ENCODE measurements around the gene SCNN1A.

Gene SCNN1A

DNA sequence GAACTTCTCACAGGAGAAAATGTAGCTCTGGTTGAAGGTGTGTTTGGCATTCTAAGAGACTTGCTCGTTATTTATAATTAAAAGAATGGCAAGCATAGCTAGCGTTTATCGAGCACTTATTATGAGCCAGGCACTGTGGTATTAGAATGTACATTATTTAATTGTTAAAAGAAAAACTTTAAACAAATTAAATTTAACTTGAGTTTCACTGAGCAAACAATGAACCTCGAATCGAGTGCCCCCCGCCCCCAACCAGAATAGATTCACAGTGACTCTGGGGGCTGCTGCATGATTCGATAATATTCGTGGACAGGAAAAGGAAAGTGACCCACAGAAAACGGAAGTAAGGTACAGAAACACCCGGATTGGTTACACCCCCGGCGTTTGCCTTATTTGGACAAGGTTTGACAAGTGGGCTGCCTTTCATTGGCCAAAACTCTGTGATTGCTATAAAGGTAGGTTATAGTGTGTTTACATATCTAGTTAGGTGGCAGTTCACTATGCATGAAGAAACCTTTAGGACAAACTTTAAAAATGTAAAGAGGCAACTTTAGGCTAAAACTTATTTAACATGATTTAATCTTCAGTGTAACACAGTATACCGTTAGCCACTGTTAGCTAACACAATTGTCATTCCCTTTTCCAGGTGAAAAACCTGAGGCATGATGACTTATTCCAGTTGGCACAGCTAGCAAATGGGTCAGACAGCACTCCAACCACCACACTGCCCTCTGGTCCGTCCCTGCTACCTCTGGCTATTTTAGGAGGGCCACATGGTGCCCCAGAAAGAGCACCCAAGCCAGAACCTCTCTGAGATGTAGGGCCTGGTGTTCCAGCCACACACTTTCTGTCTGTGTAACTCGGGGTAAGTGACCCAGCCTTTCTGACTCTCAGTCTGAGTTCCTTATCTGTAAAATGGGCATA is 7.1 kb downstream of the SCNN1A start:
- DNase-seq = no peak

DNA sequence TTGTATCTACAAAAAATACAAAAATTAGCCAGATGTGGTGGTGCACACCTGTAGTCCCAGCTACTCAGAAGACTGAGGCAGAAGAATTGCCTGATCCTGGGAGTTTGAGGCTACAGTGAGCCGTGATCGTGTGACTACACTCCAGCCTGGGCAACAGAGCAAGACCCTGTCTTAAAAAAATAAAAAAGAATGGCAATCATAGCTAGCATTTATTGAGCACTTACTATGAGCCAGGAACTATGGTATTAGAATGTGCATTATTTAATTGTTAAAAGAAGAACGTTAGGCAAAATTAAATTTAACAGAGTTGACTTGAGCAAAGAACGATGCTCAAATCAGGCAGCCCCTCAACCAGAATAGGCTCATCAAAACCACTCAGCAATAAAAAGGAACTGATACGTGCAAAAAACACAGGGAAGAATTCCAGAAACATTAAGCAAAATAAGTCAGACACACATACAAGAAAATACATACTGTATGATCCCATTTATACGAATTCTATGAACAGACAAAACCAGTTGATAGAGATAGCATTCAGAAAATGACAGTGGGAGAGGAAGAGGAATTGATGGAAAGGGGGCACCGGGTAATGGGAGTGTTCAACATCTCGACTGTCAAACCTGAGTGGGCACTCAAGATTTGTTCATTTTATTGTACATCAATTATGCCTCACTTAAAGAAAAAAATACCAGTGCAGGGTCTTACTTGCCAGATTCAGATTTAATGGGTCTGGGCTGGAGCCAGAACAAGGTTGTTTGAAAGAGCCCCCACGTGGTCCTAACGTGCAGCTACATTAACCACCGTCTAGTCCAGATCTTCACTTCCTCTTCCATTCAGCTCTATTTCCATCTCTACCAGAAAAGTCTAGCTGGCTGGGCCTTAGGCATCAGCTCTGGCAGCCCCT is 8.0 kb downstream of the SCNN1A start:
- DNase-seq = peak; percentile 49

- DNase-seq = no peak
Measured at GRCh38 chr12:6364044-6364374, 11.4 kb downstream of the SCNN1A start.

DNA sequence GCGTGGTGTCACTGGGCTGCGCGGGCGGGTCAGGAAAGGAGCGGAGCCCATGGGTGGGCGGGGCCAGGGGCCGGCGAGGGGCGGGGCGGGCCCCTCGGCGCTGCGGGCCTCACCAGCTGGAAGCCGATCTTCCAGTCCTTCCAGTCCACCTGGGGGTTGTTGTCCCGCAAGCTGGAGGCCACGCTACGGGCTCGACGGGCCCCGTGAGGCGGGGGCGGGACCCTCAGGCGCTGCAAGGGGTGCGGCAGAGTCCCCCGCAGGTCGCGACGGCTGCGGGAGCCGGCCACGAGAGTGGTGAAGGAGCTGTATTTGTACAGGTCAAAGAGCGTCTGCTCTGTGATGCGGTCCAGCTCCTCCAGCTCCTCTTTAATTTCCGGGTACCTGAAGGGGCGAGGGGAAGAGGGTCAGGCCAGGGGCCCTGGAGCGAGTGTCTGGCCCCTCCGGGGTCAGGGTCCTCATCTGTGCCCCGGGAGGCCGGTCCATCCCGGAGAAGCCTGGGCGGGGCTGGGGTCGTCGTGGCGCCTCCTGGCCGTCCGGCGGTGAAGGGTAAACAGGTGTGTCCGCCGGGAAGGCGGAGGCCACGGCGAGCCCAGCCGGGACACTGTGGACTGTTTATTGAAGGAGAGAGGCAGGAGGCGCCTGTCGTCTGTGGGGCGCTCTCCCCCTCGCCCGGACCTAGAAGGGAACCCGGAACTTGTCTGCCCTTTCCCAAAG is 11.9 kb downstream of the SCNN1A start:
- DNase-seq = peak; percentile 63

DNA sequence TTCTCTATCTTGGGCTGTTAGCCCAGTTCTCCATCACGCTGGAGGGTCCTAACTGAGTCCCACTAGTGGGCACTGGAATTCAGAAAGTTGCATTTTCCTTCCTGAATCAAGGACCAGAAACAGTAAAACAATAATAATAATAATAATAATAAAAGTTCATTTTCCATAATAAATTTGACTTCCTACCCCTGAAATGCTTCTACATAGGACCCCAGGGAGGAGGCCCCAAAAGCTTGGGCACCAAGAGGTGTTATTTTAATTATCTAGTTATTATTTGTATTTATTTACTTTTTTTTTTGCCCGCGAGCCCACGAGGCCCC is 12.4 kb downstream of the SCNN1A start:
- DNase-seq = no peak

DNA sequence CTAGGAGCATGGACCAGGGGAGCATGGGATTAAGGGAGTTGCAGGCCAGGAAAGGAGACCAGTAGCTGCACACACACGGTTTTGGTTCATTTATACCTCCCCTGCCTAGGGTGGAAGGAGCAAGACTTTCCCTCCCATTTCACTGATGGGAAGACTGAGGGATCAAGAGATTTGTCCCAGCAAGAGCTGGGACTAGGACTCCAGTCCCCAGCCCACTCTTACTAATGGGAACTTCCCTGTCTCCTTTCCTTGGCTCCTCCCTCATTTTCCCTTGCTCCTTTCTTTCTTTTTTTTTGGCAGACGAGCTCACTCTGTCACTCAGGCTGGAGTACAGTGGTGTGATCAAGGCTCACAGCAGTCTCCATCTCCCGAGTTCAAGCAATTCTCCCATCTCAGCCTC is 13.0 kb downstream of the SCNN1A start:
- no peak for DNase-seq

DNA sequence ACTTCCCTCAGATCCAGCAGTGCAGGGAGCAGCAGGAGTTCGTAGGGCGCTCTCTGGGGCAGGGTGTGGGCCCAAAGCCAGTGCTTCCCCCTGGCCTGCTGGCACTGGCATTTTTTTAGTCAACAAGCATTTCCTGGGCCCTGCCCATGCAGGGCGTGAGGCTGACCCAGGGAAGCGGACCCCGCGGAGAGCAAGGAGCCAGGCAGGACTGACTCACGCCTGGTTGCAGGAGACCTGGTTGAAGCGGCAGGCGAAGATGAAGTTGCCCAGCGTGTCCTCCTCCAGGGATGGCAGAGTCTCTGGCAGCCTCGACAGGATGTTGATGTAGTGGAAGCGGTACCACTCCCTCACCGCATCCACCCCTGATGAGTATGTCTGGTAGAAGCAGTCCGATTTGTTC is 13.5 kb downstream of the SCNN1A start:
- peak; percentile 16 for DNase-seq

GRCh38 chr12:6360578-6361490 is 14.5 kb downstream of the SCNN1A start:
- DNase-seq = no peak

DNA sequence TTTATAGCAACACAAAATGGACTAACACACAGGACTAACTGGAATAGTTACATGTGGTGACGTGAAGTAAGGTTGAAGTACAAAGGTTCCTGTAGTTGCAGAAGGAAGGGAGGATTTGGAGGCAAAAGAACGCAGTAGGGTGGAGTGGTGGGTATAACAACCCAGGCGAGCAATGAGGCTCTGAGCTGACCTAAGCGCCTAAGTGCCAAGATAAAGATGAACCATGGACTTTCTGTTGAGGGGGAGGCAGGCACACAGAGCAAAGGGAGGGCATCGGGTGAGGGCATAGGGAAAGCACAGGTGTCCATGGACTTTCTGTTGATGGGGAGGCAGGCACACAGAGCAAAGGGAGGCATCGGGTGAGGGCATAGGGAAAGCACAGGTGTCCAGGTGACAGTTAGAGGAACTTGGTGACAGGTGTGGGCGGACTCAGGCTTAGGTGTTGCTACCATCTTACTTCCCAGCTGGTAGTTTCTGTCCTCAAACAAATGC is 15.2 kb downstream of the SCNN1A start:
- no peak for DNase-seq

- no peak for DNase-seq
Measured at GRCh38 chr12:6358881-6359280, 16.5 kb downstream of the SCNN1A start.

GRCh38 chr12:6356374-6356820 is 19.0 kb downstream of the SCNN1A start:
- DNase-seq = no peak

GRCh38 chr12:6355491-6356373 is 19.6 kb downstream of the SCNN1A start:
- DNase-seq = no peak

- DNase-seq = no peak
Measured at GRCh38 chr12:6354495-6355393, 20.6 kb downstream of the SCNN1A start.

GRCh38 chr12:6352193-6353173 is 22.9 kb downstream of the SCNN1A start:
- DNase-seq = no peak

GRCh38 chr12:6351622-6352021 is 23.7 kb downstream of the SCNN1A start:
- DNase-seq = no peak

DNA sequence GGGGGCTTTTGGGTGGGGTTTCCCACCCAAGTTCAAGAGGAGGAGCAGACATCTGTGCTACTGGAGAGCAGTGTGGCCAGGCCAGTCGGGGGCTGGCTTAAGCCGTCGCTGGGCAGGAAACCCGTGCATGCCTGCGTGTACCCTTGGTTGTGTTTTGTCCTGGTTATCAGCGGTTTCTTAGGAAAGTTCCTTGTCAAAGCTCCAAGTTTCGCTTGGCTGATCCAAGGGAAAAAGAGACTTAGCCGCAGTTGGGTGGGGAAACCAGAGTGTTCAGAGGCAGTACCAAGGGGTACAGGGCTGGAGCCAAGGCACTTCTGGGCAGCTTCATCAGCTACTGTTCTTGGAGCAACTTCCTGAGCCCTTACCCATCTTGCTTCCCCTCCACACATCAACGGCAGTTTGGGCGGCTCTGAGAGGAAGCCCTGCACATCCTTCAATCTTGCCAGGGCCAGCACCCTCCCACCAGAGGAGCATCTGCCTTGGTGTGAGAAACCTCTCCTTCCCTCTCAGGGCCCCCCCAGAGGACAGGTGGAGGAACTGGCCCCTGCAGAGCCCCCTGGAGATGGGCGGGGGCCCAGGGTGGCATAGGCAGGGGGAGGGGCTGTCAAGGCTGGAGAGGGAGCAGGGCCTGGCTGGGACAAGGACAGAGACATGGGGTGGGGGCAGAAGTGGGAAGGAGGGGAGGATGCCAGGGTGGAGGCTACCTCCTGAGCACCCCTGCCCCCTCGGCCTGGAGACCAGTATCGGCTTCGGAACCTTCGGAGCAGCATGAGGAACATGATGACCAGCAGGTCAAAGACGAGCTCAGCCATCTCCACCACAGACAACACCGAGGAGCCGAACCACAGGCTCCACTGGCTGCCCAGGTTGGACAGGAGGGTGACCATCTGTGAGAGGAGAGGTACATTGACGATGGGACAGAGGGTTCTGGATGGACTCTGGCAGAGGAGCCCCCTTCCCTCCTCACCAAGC is 27.7 kb downstream of the SCNN1A start:
- DNase-seq = no peak

- no peak for DNase-seq
Measured at GRCh38 chr12:6346942-6347341, 28.4 kb downstream of the SCNN1A start.
